GM12878 (cell line): ENCODE data around the gene WDHD1. TPM values are rescaled to one million over a fixed set of nuclear protein-coding genes. Genes with fewer than 3 reads are reported as not detected.

Experiments
- ATAC-seq: fragments of 200-7000 bp; cut with Tn5 transposase; 3 replicates; pipeline ENCODE4 v1.9.1; 2020; ENCODE audit warnings: mild to moderate bottlenecking, moderate library complexity
- BruUV-seq: library from RNA; stranded (reverse); fragments of 400-500 nt; replicated peaks from 2 replicates; lab custom pipeline; 2021; lab: Mats Ljungman, UMichigan
- CTCF ChIA-PET: fragments of 300-600 bp; sonication (Branson Sonifier 250); formaldehyde crosslinking; extraction: SDS; loops from one replicate; lab custom pipeline; 2021; ENCODE audit warnings: inconsistent platforms; lab: Yijun Ruan, JAX
- POLR2A ChIA-PET: fragments of 350-600 bp; formaldehyde crosslinking; extraction: SDS; loops from one replicate; lab custom pipeline; 2021; ENCODE audit warnings: inconsistent platforms; lab: Charles Lee
- RAD21 ChIA-PET: fragments of 300-600 bp; sonication (Branson Sonifier 250); formaldehyde crosslinking; loops from one replicate; lab custom pipeline; 2023; ENCODE audit warnings: antibody characterized with exemption; ENCODE audit not compliant: unreplicated experiment; lab: Charles Lee
- SMC1A ChIA-PET: fragments of 300-600 bp; sonication (Branson Sonifier 250); formaldehyde crosslinking; loops from one replicate; lab custom pipeline; 2023; ENCODE audit not compliant: unreplicated experiment, uncharacterized antibody; lab: Charles Lee
- DNase-seq: peaks from one replicate; pipeline ENCODE4 v3.0.0-alpha.2; 2011; ENCODE audit warnings: low read depth, low spot score
- FAIRE-seq: peaks from 3 replicates; lab custom pipeline; 2011; peaks lifted over from hg19 to GRCh38; lab: Jason Lieb, UNC
- H2AFZ ChIP-seq: 2 replicates; pipeline ENCODE4 v1.6.0; 2011; ENCODE audit warnings: low read depth, low read length, control low read depth; ENCODE audit not compliant: control insufficient read depth
- H3K27ac ChIP-seq: 2 replicates; pipeline ENCODE4 v1.5.1; 2011; ENCODE audit warnings: control low read depth; ENCODE audit not compliant: control insufficient read depth, insufficient read depth
- H3K27me3 ChIP-seq, 2 experiments: replicated peaks in 1 of 2; 2 replicates each; pipeline versions ENCODE4 v1.6.0 to v1.6.1; 2011; ENCODE audit warnings: low read length in 1 of 2; ENCODE audit not compliant: control insufficient read depth in 2 of 2, insufficient read depth in 2 of 2
- H3K36me3 ChIP-seq, 2 experiments: 2 replicates each; pipeline ENCODE4 v1.5.1; 2011; ENCODE audit warnings: low read length in 1 of 2; ENCODE audit not compliant: control insufficient read depth in 2 of 2, insufficient read depth in 2 of 2
- H3K4me1 ChIP-seq: 2 replicates; pipeline ENCODE4 v1.6.1; 2011; ENCODE audit warnings: mild to moderate bottlenecking, low read length, moderate library complexity, mixed read lengths; ENCODE audit not compliant: control insufficient read depth, insufficient read depth
- H3K4me2 ChIP-seq: 2 replicates; pipeline ENCODE4 v1.6.0; 2011; ENCODE audit warnings: control low read depth; ENCODE audit not compliant: control insufficient read depth, insufficient read depth
- H3K4me3 ChIP-seq: fragments of 200-600 bp; sonication (generic); 2 replicates; pipeline ENCODE4 v1.5.1; 2016
- H3K79me2 ChIP-seq: 2 replicates; pipeline ENCODE4 v1.6.0; 2011; ENCODE audit warnings: low read length; ENCODE audit not compliant: control insufficient read depth, insufficient read depth
- H3K9ac ChIP-seq: 2 replicates; pipeline ENCODE4 v1.8.0; 2011; ENCODE audit warnings: low read length, control low read depth, mixed read lengths; ENCODE audit not compliant: control insufficient read depth, insufficient read depth
- H3K9me3 ChIP-seq: replicated peaks from 3 replicates; pipeline ENCODE4 v1.5.1; 2011; ENCODE audit warnings: mild to moderate bottlenecking, low read length; ENCODE audit not compliant: control insufficient read depth, insufficient read depth
- H4K20me1 ChIP-seq: 2 replicates; pipeline ENCODE4 v1.6.0; 2011; ENCODE audit not compliant: control insufficient read depth, insufficient read depth
- BRCA1 ChIP-seq: IDR thresholded peaks from 2 replicates; pipeline ENCODE4 v1.6.1; 2011; ENCODE audit warnings: low read depth, low read length, improper control_type of control experiment
- CBX3 ChIP-seq: fragments of 200-600 bp; sonication (generic); IDR thresholded peaks from 2 replicates; pipeline ENCODE4 v1.6.1; 2016; ENCODE audit warnings: low read depth, borderline replicate concordance
- CHD2 ChIP-seq: IDR thresholded peaks from 2 replicates; pipeline ENCODE4 v1.6.1; 2011; ENCODE audit warnings: low read depth, low read length, improper control_type of control experiment, borderline replicate concordance
- ESRRA ChIP-seq: IDR thresholded peaks from 2 replicates; pipeline ENCODE4 v1.6.1; 2012; ENCODE audit warnings: mild to moderate bottlenecking, low read length, improper control_type of control experiment
- FOXM1 ChIP-seq: IDR thresholded peaks from 2 replicates; pipeline ENCODE4 v1.6.1; 2012; ENCODE audit warnings: low read depth, mild to moderate bottlenecking, inconsistent platforms, low read length, moderate library complexity
- JUNB ChIP-seq: IDR thresholded peaks from 2 replicates; pipeline ENCODE4 v1.6.1; 2016; ENCODE audit warnings: antibody characterized with exemption, mild to moderate bottlenecking
- NR2C2 ChIP-seq: IDR thresholded peaks from 2 replicates; pipeline ENCODE4 v1.6.1; 2011; ENCODE audit warnings: borderline replicate concordance, low read depth; ENCODE audit not compliant: control insufficient read depth, insufficient read length
- RAD21 ChIP-seq: IDR thresholded peaks from 2 replicates; pipeline ENCODE4 v1.6.1; 2011; ENCODE audit warnings: mild to moderate bottlenecking, low read depth, low read length, moderate library complexity; ENCODE audit not compliant: insufficient read depth
- RCOR1 ChIP-seq: conservative IDR thresholded peaks from 2 replicates; pipeline ENCODE4 v1.6.1; 2012; ENCODE audit warnings: low read depth, low read length, improper control_type of control experiment
- SMC3 ChIP-seq: IDR thresholded peaks from 2 replicates; pipeline ENCODE4 v1.6.1; 2011; ENCODE audit warnings: low read length, improper control_type of control experiment, borderline replicate concordance
- SP1 ChIP-seq: IDR thresholded peaks from one replicate; pipeline ENCODE4 v1.6.1; 2011; ENCODE audit warnings: low read depth, low read length
- SREBF2 ChIP-seq: IDR thresholded peaks from 2 replicates; pipeline ENCODE4 v1.6.1; 2012; ENCODE audit warnings: mild to moderate bottlenecking, low read length
- whole genome bisulfite sequencing: methylation state at CpG from one replicate; pipeline ENCODE4 v1.1.6; 2016; ENCODE audit warnings: low lambda C conversion rate; ENCODE audit not compliant: insufficient replicate concordance, insufficient coverage; ENCODE audit errors: missing lambda C conversion rate; 5-methylcytosine and 5-hydroxymethylcytosine counted together
- in situ Hi-C: fragments of 300-500 bp; cut with MboI; formaldehyde crosslinking; loops from 9 replicates; pipeline ENCODE4 v1.14.3; 2018; ENCODE audit warnings: mixed read lengths
- intact Hi-C: fragments of 100-400 bp; cut with micrococcal nuclease; formaldehyde crosslinking; loops from one replicate; pipeline ENCODE4 v1.14.2; 2022; ENCODE audit not compliant: unreplicated experiment
- polyA plus RNA-seq, 11 experiments: library from polyadenylated mRNA; depleted of rRNA in 4 of 11; unstranded in 6 of 11; stranded (reverse) in 5 of 11; fragments of >200 nt; fragmentation: Nextera tagmentation in 4 of 11; fragmentation: Illumina TruSeq in 1 of 11; extraction: Ambion mirVana in 4 of 11; extraction: Trizol in 1 of 11; gene quantifications; 1 replicate in 1 of 11; 2 replicates in 10 of 11; pipeline versions ENCODE4 v1.2.1 to v1.2.3, GENCODE V29; 2011 to 2016; ENCODE audit warnings: inconsistent platforms in 2 of 11, missing spikeins in 2 of 11, low read depth in 1 of 11
- total RNA-seq, 4 experiments: library from RNA; depleted of rRNA in 3 of 4; stranded (reverse); fragments of >200 nt in 3 of 4; fragmentation: Illumina TruSeq in 1 of 4; extraction: Trizol in 1 of 4; gene quantifications; 2 replicates each; pipeline versions ENCODE4 v1.2.1 to v1.2.3, GENCODE V29; 2013 to 2021
- TF ChIP-seq, protein P1 (sequence below): fragments of 450-650 bp; IDR thresholded peaks from 2 replicates; pipeline ENCODE4 v1.6.1; 2017; ENCODE audit warnings: low read depth, mild to moderate bottlenecking, moderate library complexity
- TF ChIP-seq, protein P2 (sequence below): IDR thresholded peaks from 2 replicates; pipeline ENCODE4 v1.6.1; 2011; ENCODE audit warnings: low read depth, low read length, improper control_type of control experiment, borderline replicate concordance
- TF ChIP-seq, protein P3 (sequence below), 3 experiments: IDR thresholded peaks in 2 of 3; conservative IDR thresholded peaks in 1 of 3; 2 replicates each; pipeline ENCODE4 v1.5.1; 2011; ENCODE audit warnings: low read depth in 3 of 3, low read length in 3 of 3, mild to moderate bottlenecking in 3 of 3, control low read depth in 2 of 3, moderate library complexity in 2 of 3, inconsistent platforms in 1 of 3, mixed read lengths in 1 of 3; ENCODE audit not compliant: control insufficient read depth in 2 of 3, insufficient read depth in 1 of 3; ENCODE audit errors: extremely low read depth in 1 of 3

The WDHD1 gene
- total and polyA plus RNA-seq, 10 of the 15 experiments (the other 5 are each of a cell fraction or from before 2014, with no cell fraction given), result 11.3 to 50.5 (median 32.6) TPM

DNA sequence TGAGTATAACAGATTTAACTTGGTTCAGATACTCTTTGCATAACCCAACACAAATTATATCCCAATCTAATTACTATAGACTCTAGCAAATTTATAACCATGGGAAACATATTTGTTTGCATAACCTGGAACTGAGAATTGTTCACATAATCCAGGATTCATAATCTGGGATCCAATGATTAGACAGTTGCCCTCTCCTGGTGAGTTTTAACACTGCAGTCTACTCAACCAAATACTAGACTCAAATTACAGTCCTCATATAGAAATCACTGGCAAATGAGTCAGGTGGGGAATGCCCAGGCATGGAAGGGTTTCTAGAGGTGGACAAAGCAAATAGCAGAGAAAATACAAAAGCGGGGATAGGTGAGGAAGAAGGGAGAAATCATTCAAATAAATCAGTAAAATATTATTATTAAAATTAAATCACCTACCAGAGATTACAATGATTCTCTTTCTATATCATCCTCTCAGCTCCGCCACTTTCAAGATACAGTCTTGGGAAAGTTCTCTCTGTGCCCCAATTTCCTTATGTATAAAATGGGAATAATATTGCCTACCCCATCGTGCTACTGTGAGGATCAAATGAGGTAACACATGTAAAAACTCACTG, 133.6 kb downstream of the WDHD1 start:
- BruUV-seq, result no TSS peak
- RAD21 ChIA-PET, result interaction anchor here (1.8 kb wide), 1 partner anchor 12 kb away, joined by 10 read pairs; no protein-coding TSS in a partner anchor
- intact Hi-C loops, result loop anchor here (5.0 kb wide), 2 partner anchors 86 to 326 kb away; partner anchors contain the start of gene SAMD4A

More for the DNA sequence above, 133.6 kb downstream of the WDHD1 start:
- peaks cover 25% of the 10 kb centered on the region for H3K4me1 ChIP-seq
- no peak overlapping the region for H3K4me2 ChIP-seq
- in situ Hi-C loops, result no loop called here
- H4K20me1 ChIP-seq, result no peaks in the 10 kb centered on the region
- 58% methylated on average over 3 of the region's 3 CpGs for WGBS
- no peaks in the 10 kb centered on the region for H3K27me3 ChIP-seq
- FAIRE-seq, result peak; percentile 81
- no peaks in the 10 kb centered on the region for H3K9me3 ChIP-seq
- no peaks in the 10 kb centered on the region for H3K36me3 ChIP-seq
- SMC1A ChIA-PET, result interaction anchor here (1.1 to 4.0 kb wide), 4 partner anchors 12 to 34 kb away, joined by 3 to 35 read pairs (median 9); no protein-coding TSS in a partner anchor
- H2AFZ ChIP-seq, result no peak overlapping the region
- CTCF ChIA-PET, result interaction anchor here (0.6 to 3.9 kb wide), 9 partner anchors 9 to 457 kb away, joined by 3 to 36 read pairs (median 4); partner anchors contain the start of gene GCH1
- no peak overlapping the region for H3K4me3 ChIP-seq
- no peak overlapping the region for H3K27ac ChIP-seq
- DNase-seq, result no peak
- H3K79me2 ChIP-seq, result peaks cover 28% of the 10 kb centered on the region
- POLR2A ChIA-PET, result no interaction called here
- peak; percentile 68 for ATAC-seq
- no peak overlapping the region for H3K9ac ChIP-seq
- TF ChIP-seq BRCA1 (no peak), SREBF2 (no peak), FOXM1 (no peak), SMC3 (peak; percentile 41; the same call in 1 of the 2 replicates), SP1 (no peak), RAD21 (peak; percentile 53), NR2C2 (no peak), CHD2 (no peak), CBX3 (no peak), ESRRA (no peak), JUNB (peak; percentile 12; the same call in 1 of the 2 replicates), RCOR1 (no peak)
- TF ChIP-seq, protein P1, sequence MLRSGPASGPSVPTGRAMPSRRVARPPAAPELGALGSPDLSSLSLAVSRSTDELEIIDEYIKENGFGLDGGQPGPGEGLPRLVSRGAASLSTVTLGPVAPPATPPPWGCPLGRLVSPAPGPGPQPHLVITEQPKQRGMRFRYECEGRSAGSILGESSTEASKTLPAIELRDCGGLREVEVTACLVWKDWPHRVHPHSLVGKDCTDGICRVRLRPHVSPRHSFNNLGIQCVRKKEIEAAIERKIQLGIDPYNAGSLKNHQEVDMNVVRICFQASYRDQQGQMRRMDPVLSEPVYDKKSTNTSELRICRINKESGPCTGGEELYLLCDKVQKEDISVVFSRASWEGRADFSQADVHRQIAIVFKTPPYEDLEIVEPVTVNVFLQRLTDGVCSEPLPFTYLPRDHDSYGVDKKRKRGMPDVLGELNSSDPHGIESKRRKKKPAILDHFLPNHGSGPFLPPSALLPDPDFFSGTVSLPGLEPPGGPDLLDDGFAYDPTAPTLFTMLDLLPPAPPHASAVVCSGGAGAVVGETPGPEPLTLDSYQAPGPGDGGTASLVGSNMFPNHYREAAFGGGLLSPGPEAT, result no peak
- TF ChIP-seq, protein P2, sequence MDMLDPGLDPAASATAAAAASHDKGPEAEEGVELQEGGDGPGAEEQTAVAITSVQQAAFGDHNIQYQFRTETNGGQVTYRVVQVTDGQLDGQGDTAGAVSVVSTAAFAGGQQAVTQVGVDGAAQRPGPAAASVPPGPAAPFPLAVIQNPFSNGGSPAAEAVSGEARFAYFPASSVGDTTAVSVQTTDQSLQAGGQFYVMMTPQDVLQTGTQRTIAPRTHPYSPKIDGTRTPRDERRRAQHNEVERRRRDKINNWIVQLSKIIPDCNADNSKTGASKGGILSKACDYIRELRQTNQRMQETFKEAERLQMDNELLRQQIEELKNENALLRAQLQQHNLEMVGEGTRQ, result no peak
- TF ChIP-seq, protein P3, sequence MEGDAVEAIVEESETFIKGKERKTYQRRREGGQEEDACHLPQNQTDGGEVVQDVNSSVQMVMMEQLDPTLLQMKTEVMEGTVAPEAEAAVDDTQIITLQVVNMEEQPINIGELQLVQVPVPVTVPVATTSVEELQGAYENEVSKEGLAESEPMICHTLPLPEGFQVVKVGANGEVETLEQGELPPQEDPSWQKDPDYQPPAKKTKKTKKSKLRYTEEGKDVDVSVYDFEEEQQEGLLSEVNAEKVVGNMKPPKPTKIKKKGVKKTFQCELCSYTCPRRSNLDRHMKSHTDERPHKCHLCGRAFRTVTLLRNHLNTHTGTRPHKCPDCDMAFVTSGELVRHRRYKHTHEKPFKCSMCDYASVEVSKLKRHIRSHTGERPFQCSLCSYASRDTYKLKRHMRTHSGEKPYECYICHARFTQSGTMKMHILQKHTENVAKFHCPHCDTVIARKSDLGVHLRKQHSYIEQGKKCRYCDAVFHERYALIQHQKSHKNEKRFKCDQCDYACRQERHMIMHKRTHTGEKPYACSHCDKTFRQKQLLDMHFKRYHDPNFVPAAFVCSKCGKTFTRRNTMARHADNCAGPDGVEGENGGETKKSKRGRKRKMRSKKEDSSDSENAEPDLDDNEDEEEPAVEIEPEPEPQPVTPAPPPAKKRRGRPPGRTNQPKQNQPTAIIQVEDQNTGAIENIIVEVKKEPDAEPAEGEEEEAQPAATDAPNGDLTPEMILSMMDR (IDR thresholded peaks at IDR 0.05 in 2 of 3, conservative IDR thresholded peaks at IDR 0.05 in 1 of 3; ENCODE audit: control insufficient read depth in 2 of 3, extremely low read depth in 1 of 3, insufficient read depth in 1 of 3, low read depth in 3 of 3, low read length in 3 of 3), result peak; percentile 55 to 78 (median 67)
